H54 (cell line): ENCODE results near the gene DGKG.

Experiments used
- DNase-seq: peaks from one replicate; pipeline ENCODE4 v3.0.0; 2011; ENCODE audit warnings: low spot score, mixed read lengths; ENCODE audit not compliant: insufficient read length
- FAIRE-seq: peaks from 3 replicates; lab custom pipeline; 2011; peaks lifted over from hg19 to GRCh38; lab: Jason Lieb, UNC
- POLR2A ChIP-seq: IDR thresholded peaks from 2 replicates; pipeline ENCODE4 v1.6.1; 2011; ENCODE audit warnings: low read depth, mild to moderate bottlenecking, low read length

Gene DGKG

DNA sequence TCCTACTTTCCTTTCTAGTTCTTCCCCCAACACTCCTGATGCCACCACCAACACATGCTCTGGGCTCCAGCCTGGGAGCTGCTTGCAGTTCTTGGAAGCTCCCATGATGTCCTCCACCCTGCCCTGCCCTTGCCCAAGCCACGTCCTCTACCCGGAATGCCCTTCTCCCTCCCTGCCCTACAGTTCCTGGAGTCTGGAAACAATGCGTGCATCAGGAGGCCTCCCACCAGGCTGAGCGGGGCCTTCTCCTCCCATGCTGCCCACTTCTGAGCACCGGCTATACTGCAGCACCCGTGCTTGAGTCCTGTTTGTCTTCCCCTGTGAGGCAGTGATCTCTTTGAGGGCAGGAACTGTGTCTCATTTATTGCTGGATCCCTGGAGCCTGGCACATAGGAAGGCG is 44.6 kb downstream of the DGKG start:
- no peak for TF ChIP-seq POLR2A
- FAIRE-seq (no peak), DNase-seq (no peak)

DNA sequence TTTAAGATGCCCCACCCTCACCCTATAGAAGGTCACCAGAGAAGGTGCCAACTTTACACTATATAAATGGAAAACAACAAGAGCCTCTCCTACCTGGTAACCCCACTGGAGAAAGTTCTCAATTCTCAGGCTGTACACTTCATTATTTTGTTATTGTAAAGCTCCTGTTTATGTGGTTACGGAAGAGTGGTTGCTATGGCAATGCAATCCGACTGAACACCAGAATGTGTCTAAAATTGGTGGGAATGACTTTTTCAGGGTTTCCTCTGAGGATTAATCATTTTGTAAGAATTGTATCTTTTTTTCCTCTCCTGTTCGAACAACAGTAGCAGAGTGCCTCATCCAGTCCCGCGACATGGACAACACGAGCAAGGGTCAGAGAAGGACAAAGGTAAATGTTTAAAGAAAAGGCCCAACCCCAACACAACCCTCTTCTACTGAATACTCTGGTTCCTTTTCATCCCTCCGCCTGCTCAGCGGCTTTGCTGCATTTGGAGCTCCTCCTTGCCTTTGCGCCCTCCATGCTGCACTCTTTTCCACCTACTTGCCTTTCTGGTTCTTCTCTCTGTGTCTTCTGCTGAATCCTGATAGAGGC is 45.3 kb downstream of the DGKG start:
- FAIRE-seq, result no peak
- no peak for TF ChIP-seq POLR2A
- no peak for DNase-seq

DNA sequence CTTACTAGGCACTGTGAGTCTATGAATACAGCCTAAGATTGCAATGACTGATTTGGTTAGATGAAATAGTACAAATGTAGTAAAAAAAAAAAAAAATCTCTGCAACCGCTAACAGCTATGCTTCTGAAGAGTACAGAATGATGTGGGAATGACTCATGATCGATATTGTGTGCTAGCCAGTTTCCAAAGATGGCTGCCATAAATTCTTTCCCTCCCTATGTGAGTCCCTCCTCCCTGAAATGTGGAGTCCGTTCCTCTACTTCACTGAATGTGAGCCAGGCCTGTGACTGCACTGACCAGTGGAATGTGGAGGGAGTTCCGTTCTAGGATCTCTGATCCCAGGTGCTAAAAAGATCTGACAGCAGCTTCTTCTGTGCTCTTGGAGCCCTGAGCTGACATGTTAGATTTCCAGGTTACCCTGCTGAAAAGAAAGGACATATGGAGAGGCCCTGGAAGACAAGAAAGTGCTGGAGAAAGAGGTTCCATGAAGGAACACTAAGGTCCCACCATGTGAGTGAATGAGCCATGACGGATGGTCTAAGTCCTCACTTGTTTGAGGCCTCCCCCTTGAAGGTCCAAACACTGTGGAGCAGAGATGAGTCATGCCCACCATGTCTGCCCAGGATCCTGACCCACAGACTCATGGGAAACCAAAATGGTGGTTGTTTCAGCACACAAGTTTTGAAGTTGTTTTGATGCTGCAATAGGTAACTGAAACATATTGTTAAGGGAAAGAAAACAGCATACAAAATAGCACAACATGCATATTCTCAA is 46.3 kb downstream of the DGKG start:
- DNase-seq, result peak; percentile 61
- FAIRE-seq, result no peak

GRCh38 chr3:186314896-186315295 is 47.1 kb downstream of the DGKG start:
- no peak for FAIRE-seq
- DNase-seq, result no peak
- no peak for TF ChIP-seq POLR2A

More for the DNA sequence above, 46.3 kb downstream of the DGKG start:
- no peak for TF ChIP-seq POLR2A

- no peak for TF ChIP-seq POLR2A
- DNase-seq (no peak), FAIRE-seq (no peak)
These were observed 50.6 kb downstream of the DGKG start for GRCh38 chr3:186311441-186311840.

GRCh38 chr3:186308549-186308948 is 53.5 kb downstream of the DGKG start:
- no peak for FAIRE-seq
- no peak for TF ChIP-seq POLR2A
- DNase-seq, result no peak

DNA sequence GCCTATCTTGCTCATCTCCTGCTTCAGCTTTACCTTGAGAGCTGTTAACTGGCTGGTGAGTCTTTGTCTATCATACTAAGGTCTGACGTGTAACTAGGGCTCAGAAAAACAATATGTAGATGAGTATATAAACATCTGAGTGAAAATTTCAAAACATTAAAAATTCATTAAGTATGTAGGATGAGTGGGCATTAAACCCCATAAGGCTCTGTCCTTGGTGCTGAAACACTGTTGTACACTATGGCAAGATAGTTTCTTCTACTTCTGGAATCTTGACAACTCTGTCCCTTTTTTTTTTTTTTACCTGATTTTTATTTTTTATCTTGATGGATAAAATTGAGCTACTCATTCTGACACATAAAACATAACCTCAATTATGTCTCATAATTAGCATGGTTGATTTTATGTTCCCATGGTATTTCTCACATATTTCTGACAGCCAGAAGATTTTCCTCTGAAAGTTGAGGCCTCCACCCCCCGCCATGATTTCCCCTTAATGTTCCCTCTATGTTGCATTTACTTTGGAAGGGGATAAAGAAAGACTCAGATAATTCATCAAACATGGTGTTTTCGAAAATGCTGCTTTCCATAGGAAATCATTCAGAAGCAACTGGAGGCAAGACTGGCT is 54.3 kb downstream of the DGKG start:
- no peak for FAIRE-seq
- TF ChIP-seq POLR2A, result no peak
- no peak for DNase-seq

GRCh38 chr3:186305286-186305685 is 56.7 kb downstream of the DGKG start:
- no peak for TF ChIP-seq POLR2A
- DNase-seq, result no peak
- no peak for FAIRE-seq

DNA sequence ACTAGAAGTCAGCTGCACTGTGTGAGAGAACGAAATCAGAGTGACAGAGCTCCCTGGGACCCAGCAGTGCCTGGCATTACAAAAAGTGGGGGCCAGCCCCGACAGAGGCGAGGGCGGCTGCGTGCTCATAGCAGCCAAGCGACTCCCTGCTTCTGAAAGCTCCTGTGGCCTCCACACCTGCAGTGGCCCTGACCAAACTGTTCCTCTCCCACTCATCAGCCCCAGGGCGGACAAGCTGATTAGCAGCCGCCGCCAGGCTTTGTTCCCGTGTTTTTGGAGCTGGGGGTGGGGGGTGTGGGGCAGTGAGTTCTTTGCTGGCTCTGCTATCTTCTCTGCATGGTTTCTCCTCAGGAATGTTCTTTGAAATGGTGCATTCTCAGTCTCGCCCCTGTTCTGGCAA is 58.1 kb downstream of the DGKG start:
- DNase-seq (no peak), FAIRE-seq (no peak)
- no peak for TF ChIP-seq POLR2A

DNA sequence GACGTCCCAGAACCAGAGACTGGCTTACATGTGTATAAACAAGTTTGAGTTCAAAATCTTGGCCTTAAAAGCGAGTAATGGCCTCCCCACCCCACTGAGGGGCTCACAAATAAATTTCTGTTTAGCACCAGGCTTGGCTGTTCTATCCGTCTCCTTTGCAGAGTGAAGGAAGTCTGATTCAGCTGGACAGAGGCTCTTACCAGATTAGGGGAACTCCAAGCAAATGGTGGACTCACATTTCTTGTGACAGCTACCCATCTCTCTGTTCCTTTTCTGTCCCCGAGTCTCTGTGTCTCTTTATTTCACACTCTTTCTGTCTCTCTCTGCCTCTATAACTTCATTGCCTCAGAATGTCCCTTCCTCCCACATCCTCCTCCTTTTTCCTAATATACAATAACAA is 62.7 kb downstream of the DGKG start:
- FAIRE-seq (no peak), DNase-seq (no peak)
- TF ChIP-seq POLR2A, result no peak

- DNase-seq (no peak), FAIRE-seq (no peak)
- TF ChIP-seq POLR2A, result no peak
These were observed 63.2 kb downstream of the DGKG start for GRCh38 chr3:186298876-186299275.

GRCh38 chr3:186290796-186291195 is 71.2 kb downstream of the DGKG start:
- no peak for DNase-seq
- TF ChIP-seq POLR2A, result no peak
- FAIRE-seq, result no peak

DNA sequence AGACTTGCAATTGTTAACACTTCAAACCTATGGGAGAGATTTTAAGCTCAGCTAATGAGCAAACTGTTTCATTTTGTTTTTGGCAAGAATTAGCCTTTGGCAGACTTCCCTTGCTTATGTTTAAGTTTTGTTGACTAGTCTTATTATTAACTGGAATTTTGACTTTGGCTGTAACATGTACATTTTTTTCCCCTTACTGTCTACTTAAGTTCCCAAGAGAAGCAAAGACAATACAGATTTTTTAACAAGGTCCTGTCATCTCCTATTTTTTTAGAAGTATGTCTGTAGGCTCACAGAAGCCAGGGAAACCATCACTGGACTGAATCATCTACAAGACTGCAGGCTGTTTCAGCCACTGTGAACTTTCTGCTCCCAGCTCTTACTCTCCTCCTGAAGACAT is 74.3 kb downstream of the DGKG start:
- TF ChIP-seq POLR2A, result no peak
- no peak for FAIRE-seq
- DNase-seq, result peak; percentile 24

DNA sequence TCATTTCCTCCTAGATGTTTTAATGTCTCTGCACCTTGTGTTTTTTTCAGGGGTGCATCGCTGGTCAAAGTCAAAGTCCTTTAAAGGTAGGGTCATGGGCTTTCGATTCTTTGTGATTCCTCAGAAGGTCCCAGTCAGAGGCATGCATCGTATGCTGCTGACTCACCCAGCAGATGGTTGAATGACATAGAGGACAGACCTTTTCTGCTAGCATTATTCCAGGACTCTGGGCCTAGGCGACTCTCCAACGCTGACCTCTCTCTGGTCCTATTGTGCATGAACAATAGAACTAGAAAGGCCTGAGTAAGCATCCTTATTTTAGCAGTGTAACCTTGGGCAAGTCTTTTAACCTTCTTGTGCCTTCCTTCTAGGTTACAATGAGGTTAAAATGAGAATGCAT is 75.9 kb downstream of the DGKG start:
- no peak for TF ChIP-seq POLR2A
- DNase-seq, result no peak
- no peak for FAIRE-seq
